IPS-18a (cell line): ENCODE data around the gene FBXO34.

Source experiments
- H3K27ac ChIP-seq: one replicate; pipeline ENCODE4 v1.5.1; 2013; ENCODE audit warnings: low read length
- H3K27me3 ChIP-seq: one replicate; pipeline ENCODE4 v1.6.1; 2013; ENCODE audit warnings: mild to moderate bottlenecking, low read length; ENCODE audit not compliant: control insufficient read depth, insufficient read depth
- H3K36me3 ChIP-seq: one replicate; pipeline ENCODE4 v1.6.1; 2013; ENCODE audit warnings: low read depth, low read length; ENCODE audit not compliant: control insufficient read depth
- H3K4me1 ChIP-seq: one replicate; pipeline ENCODE4 v1.6.1; 2013; ENCODE audit warnings: low read depth, low read length; ENCODE audit not compliant: control insufficient read depth
- H3K4me3 ChIP-seq: one replicate; pipeline ENCODE4 v1.5.1; 2013; ENCODE audit warnings: low read length
- H3K9ac ChIP-seq: one replicate; pipeline ENCODE4 v1.6.1; 2013; ENCODE audit warnings: mild to moderate bottlenecking, low read length, moderate library complexity
- H3K9me3 ChIP-seq: one replicate; pipeline ENCODE4 v1.6.1; 2013; ENCODE audit warnings: low read depth, low read length; ENCODE audit not compliant: control insufficient read depth

The FBXO34 gene

DNA sequence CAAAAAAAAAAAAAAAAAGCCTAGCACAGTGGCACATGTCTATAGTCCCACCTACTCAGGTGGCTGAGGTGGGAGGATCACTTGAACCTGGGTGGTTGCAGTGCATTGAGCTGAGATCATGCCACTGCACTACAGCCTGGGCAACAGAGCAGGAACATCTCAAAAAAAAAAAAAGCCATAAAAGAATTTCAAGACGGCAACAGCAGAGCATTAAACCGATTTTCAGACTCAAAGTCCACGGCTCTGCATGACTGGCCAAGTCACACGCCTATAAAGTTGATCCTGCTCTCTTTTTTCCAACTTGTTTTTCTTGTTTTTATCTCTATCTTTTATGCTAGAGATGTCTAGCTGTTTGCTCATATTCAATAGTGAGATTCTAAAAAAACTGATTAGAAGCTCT, 45.3 kb downstream of the FBXO34 start:
- H3K4me3 ChIP-seq = no peak overlapping the region
- no peaks in the 10 kb centered on the region for H3K27me3 ChIP-seq
- no peaks in the 10 kb centered on the region for H3K36me3 ChIP-seq
- H3K9ac ChIP-seq = no peak overlapping the region
- no peak overlapping the region for H3K27ac ChIP-seq
- H3K4me1 ChIP-seq = no peaks in the 10 kb centered on the region
- peaks cover 15% of the 10 kb centered on the region for H3K9me3 ChIP-seq

DNA sequence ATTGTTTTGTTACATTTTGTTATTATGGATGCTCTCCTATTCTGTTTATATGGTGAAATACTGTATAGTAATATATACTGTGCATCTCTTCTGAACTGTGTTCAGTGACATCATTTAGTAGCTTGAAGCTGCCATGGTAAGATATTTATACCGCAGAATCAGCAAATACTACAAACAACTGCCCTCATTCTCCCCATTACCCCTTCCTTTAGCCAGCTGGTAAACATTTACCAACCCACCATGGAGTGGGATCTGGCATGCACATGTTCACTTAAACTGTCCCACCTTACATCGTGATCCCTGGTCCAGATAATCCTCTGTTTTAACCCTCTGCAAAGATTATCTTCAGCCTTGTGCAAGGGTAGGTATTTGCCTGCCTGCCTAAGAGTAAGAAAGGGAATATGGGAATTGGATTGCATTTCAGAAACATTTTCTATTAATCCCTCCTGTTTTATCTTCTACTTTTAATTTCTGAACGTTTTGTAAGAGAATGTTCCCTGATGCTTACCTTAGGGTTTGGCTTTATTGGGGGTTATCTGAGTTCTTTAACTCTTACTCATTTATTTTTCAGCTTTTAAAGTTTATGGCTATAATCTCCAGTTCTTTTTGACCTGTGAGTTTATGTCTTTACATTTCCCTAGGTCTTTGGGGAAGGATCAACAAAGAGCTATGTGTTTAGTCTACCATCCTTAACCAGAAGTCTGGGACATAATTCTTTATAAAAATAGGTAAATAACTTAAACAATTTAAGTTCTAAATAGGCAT, 46.5 kb downstream of the FBXO34 start:
- H3K9ac ChIP-seq = no peak overlapping the region
- H3K9me3 ChIP-seq = peaks cover 5% of the 10 kb centered on the region
- H3K36me3 ChIP-seq = no peaks in the 10 kb centered on the region
- H3K4me1 ChIP-seq = no peaks in the 10 kb centered on the region
- no peak overlapping the region for H3K27ac ChIP-seq
- no peaks in the 10 kb centered on the region for H3K27me3 ChIP-seq
- H3K4me3 ChIP-seq = no peak overlapping the region

DNA sequence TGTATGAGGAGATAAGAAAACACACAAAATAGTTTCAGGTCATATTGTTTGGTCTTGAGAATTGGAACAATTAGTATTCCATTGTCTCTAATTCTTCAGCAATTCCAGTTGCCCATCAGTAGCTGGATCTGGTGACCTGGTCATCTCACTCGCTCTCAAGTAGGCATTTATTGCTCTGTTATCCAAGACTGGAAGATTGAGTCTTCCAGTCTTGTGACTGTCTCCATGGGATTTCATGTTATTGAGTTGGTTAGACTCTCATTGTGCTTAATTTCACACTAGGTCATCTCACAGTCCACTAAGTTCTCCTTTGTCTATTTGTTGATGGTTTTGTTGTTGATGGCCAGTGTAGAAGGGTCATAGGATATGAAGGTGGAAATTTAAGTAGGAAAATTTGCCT, 47.5 kb downstream of the FBXO34 start:
- Histone ChIP-seq H3K4me3 (no peak overlapping the region), H3K27me3 (no peaks in the 10 kb centered on the region), H3K36me3 (no peaks in the 10 kb centered on the region), H3K27ac (no peak overlapping the region), H3K9ac (no peak overlapping the region), H3K4me1 (no peaks in the 10 kb centered on the region), H3K9me3 (no peaks in the 10 kb centered on the region)

DNA sequence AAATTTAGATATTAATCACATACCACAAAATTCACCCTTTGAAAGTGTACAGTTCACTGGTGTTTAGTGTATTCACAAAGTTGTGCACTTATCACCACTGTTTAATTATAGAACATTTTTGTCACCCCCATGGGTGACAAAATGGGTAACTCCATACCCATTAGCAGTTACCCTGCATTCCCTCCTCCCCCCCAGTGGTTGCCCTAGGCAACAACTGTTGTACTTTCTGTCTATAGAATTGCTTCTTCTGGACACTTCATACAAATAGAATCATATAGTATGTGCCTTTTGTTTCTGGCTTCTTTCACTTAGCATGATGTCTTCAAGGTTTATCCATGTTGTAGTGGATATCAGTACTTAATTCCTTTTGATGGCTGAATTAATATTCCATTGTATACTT, 52.7 kb downstream of the FBXO34 start:
- Histone ChIP-seq H3K4me3 (no peak overlapping the region), H3K27me3 (no peaks in the 10 kb centered on the region), H3K9ac (no peak overlapping the region), H3K9me3 (no peaks in the 10 kb centered on the region), H3K36me3 (no peaks in the 10 kb centered on the region), H3K4me1 (no peaks in the 10 kb centered on the region), H3K27ac (no peak overlapping the region)

DNA sequence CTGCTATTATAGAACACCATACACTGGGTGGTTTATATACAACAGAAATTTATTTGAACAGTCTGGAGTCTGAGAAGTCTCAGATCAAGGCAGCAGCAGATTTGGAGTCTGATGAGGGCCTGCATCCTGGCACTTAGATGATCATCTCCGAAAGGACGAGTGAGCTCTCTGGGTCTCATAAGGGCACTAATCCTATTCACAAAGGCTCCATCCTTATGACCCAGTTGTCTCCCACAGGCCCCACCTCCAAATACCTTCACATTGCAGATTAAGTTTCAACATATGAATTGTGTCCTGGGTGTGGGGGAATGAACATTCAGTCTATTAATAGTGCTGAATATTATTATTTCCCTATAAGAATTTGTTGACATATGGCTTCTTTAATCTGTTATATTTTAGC, 53.6 kb downstream of the FBXO34 start:
- H3K9me3 ChIP-seq = no peaks in the 10 kb centered on the region
- H3K4me3 ChIP-seq = no peak overlapping the region
- H3K9ac ChIP-seq = no peak overlapping the region
- H3K27me3 ChIP-seq = no peaks in the 10 kb centered on the region
- no peaks in the 10 kb centered on the region for H3K36me3 ChIP-seq
- H3K4me1 ChIP-seq = no peaks in the 10 kb centered on the region
- H3K27ac ChIP-seq = no peak overlapping the region

DNA sequence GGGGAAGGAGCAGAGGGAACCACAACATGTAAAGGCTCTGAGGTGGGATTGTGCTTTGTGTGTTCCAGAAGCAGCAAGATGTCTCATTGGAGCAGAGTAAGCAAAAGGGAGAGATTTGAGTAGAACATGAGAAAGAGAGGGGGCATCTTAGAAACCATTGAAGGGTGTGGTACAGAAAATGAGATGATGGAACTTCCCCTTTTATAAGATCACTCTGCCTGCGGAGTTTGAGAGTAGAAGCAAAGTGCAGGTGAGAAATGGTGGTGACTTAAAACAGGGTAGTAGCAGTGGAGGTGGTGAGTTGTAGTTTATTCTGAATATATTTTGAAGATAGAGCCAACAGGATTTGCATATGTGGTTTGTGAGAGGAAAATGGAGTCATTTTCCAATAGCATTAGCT, 56.0 kb downstream of the FBXO34 start:
- no peaks in the 10 kb centered on the region for H3K9me3 ChIP-seq
- H3K27me3 ChIP-seq = no peaks in the 10 kb centered on the region
- no peaks in the 10 kb centered on the region for H3K36me3 ChIP-seq
- no peaks in the 10 kb centered on the region for H3K4me1 ChIP-seq
- H3K9ac ChIP-seq = no peak overlapping the region
- no peak overlapping the region for H3K4me3 ChIP-seq
- H3K27ac ChIP-seq = no peak overlapping the region

DNA sequence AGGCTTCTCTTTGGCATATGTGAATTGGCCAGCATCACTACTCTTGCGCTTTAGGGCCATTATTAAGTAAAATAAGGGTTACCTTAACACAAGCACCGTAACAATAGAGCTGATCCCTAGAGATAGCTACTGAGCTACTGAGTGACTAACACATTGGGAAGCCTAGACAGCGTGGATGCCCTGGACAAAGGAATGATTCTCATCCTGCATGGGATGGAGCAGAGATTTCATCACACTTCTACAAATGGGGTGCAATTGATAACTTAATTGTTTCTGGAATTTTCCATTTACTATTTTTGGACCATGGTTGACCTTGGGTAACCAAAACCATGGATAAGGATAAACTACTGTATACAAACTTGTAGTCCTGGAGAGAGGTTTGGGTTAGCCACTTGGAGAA, 57.1 kb downstream of the FBXO34 start:
- H3K27ac ChIP-seq = no peak overlapping the region
- H3K4me3 ChIP-seq = no peak overlapping the region
- no peaks in the 10 kb centered on the region for H3K9me3 ChIP-seq

DNA sequence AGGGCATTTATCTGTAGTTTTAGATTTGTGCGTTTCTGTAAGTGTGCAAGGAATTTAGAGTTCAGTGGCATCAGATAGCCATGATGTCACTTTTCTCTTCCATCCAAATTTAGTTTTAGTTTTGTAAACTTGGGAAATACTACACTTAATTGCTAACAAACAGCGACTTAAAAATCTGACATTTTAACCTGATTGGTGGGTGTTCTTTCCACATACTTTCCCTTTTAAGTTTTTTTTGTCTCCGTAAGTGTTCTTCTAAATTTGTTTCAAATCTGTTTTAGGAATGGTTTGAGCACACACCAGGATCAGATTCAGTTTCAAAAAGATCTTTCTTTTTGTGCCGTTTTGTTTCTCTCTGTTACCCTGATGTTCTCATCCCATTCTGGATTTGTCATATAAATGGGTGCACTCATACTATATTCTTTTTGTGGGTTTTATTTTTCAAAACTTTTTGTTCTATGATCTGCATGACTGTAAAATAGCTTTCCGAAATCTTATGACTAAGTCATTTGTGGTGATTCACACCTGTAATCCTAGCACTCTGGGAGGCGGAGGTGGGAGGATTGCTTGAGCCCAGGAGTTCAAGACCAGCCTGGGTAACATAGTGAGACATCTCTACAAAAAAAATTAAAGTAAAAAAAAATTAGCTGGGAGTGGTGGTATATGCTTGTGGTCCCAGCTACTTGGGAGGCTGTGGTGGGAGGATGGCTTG, 58.9 kb downstream of the FBXO34 start:
- Histone ChIP-seq H3K4me1 (no peaks in the 10 kb centered on the region), H3K27ac (no peak overlapping the region), H3K36me3 (no peaks in the 10 kb centered on the region), H3K4me3 (no peak overlapping the region), H3K9me3 (no peaks in the 10 kb centered on the region), H3K27me3 (no peaks in the 10 kb centered on the region), H3K9ac (no peak overlapping the region)

More for the DNA sequence above, 57.1 kb downstream of the FBXO34 start:
- Histone ChIP-seq H3K27me3 (no peaks in the 10 kb centered on the region), H3K9ac (no peak overlapping the region), H3K36me3 (no peaks in the 10 kb centered on the region), H3K4me1 (no peaks in the 10 kb centered on the region)

DNA sequence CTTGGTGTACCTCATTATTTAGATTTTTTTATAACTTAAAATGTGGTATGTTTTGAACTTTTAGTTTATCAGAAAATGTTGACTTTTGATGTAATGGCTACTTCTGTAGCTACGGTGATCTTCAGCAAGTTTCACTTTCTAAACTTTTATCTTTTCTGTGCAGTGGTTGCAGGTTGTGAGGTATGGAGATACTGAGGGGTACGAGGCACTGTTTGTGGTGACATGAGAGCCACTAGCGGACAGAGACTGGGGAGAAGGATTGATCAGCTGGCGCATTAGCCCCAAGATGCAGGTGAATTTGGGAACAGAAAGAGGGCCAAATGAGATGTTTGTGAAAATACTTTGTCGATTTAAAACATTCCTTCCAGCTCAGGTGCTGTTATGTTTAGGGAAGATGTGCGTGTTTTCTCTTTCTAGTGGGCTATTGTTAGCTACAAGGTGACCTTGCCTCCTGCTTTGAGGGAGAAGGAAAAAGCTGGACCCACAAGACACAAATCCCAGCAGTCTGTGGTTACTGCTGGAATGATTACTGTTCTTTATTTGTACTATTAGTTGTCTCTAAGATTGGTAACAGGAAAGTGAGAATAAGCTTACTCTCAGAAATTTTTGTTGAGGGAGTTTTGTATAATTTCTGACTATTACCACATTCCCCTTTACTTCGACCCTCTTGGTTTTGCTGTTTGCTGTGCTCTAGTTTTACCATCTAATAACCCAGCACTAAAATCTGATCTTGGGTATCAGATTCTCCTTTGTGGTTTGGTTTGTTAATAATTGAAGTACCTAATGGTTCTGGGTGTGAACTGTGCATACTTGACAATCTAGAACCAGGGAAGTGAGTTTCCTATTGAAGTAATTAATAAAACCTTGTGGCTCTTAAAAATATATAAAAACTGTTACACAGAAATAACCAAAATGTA, 61.7 kb downstream of the FBXO34 start:
- Histone ChIP-seq H3K36me3 (no peaks in the 10 kb centered on the region), H3K9me3 (no peaks in the 10 kb centered on the region), H3K27me3 (no peaks in the 10 kb centered on the region), H3K27ac (no peak overlapping the region), H3K9ac (no peak overlapping the region), H3K4me3 (no peak overlapping the region), H3K4me1 (no peaks in the 10 kb centered on the region)

DNA sequence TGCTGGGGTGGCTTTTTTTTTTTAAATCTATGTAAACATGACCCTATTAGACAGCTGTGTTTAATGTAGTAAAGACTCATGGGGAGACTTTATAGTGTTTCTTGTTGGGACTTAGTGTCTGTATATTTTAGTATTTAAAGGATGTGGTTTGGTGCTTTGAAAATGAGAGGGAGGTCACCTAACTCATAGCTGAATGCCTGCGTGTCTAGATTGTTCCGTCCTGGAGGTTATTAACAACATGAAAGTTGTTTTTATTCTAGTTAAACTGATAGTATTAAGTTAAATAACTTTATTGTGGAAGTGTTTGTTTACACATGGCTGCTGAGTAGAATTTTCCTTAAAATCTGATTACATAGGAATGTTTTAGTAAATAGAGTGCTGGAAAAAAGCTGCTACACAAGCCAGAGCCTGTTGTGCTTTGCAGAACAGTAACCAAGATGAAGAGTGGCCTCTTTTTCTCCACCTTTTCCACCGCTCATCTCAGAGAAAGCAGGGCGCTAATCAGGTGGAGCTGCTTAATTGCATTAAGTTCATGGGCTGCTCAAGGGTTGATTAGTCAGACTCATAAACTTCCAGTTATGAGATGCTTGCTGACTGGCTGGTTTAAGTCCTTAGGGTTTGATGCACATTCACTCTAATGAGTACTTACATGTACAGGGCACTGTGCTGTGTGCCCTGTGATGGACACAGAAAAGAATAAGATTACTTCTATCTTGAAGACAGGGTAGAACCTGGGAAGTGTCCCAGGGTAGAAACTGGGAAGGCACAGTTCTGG, 62.7 kb downstream of the FBXO34 start:
- Histone ChIP-seq H3K36me3 (no peaks in the 10 kb centered on the region), H3K9ac (no peak overlapping the region), H3K9me3 (no peaks in the 10 kb centered on the region), H3K4me3 (no peak overlapping the region), H3K27me3 (no peaks in the 10 kb centered on the region), H3K4me1 (no peaks in the 10 kb centered on the region), H3K27ac (no peak overlapping the region)

DNA sequence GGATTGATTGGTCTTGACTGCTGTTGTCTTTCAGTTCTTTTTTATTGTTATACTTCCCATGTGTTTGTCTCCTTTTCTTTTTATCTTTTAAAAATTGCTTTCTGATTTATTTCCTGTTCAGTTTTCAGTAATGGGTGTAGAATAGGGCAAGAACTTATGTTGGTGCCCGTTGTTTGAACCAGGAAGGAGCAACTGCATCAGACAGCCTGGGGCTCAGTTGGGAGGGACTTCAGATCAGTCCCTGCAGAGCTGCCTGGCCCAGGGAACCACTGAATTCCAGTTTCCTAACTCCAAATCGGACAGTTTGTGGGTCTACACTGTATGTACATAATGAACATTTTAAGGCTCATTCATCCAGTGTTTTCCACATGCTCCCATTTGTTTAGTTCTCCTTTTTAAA, 64.9 kb downstream of the FBXO34 start:
- H3K4me3 ChIP-seq = no peak overlapping the region
- H3K27me3 ChIP-seq = no peaks in the 10 kb centered on the region
- H3K36me3 ChIP-seq = no peaks in the 10 kb centered on the region
- H3K9ac ChIP-seq = no peak overlapping the region
- H3K9me3 ChIP-seq = no peaks in the 10 kb centered on the region
- H3K27ac ChIP-seq = no peak overlapping the region
- H3K4me1 ChIP-seq = peaks cover 8% of the 10 kb centered on the region
